ENCODE data around the gene CAMK2A. TPM values are rescaled to one million over a fixed set of nuclear protein-coding genes. Genes with fewer than 3 reads are reported as not detected.

Gene CAMK2A
- polyA plus RNA-seq, 2 of the 4 experiments (the other 2 are of a cell fraction) = 0.09 to 0.93 TPM

DNA sequence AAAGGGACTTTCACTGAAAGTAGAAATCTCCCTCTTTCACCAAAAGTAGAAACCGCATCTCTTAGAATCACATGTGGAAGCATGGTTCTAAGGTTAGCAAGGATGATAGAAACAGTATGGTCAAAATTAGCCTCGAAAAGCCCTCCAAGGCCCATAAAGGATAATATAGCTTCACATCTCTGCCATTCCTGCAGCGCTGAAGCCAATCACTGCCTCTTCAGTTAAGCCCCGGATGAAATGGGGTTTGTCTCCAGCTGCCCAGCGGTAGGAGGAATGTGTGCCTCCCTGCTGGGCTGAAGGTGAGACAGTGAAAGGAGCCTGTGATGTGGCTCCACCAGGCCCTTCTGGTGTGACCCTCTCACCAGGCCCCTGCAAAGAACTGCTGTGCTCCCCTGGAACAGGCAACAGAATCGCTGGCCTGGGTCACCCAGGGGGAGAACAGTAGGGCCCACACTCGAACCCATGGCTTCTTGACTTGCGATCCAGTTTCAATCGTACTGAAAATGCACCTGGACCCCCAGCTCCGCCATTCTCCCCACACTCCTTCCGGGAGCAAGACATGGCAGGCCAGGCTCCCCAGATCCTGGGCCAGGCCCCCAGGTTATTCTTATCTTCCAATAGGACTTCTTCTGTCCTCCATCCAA, 47.2 kb downstream of the CAMK2A start:
- ChIA-PET CTCF (interaction anchor here (1.0 to 2.0 kb wide), 3 partner anchors 24 to 194 kb away, joined by 3 to 4 read pairs (median 4); no protein-coding TSS in a partner anchor), POLR2A (no interaction called here)
- Histone ChIP-seq H3K4me2 (no peak overlapping the region), H3K27ac (no peak overlapping the region), H3K4me3 (no peak overlapping the region), H3K4me1 (no peaks in the 10 kb centered on the region), H3K9me3 (no peaks in the 10 kb centered on the region)
- TF ChIP-seq EHF (CRISPR knock-in tag; IDR thresholded peaks at IDR 0.05) = no peak
- TF ChIP-seq SMC3 (IDR thresholded peaks at IDR 0.05) = no peak
- no peak for TF ChIP-seq FOXS1 (CRISPR knock-in tag; IDR thresholded peaks at IDR 0.05)
- TF ChIP-seq, protein P1, sequence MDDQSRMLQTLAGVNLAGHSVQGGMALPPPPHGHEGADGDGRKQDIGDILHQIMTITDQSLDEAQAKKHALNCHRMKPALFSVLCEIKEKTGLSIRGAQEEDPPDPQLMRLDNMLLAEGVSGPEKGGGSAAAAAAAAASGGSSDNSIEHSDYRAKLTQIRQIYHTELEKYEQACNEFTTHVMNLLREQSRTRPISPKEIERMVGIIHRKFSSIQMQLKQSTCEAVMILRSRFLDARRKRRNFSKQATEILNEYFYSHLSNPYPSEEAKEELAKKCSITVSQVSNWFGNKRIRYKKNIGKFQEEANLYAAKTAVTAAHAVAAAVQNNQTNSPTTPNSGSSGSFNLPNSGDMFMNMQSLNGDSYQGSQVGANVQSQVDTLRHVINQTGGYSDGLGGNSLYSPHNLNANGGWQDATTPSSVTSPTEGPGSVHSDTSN (IDR thresholded peaks at IDR 0.05) = no peak
- no peak for TF ChIP-seq MYC (IDR thresholded peaks at IDR 0.05; ENCODE audit: borderline replicate concordance, low read length)
- TF ChIP-seq ATOH8 (CRISPR knock-in tag; IDR thresholded peaks at IDR 0.05; ENCODE audit: low read depth) = no peak
- TF ChIP-seq RFX5 (IDR thresholded peaks at IDR 0.05) = no peak
- no peak for TF ChIP-seq USF2 (IDR thresholded peaks at IDR 0.05)
- TF ChIP-seq NFE2L2 (conservative IDR thresholded peaks at IDR 0.05; ENCODE audit: low read length) = no peak
- no peak for ATAC-seq
- FAIRE-seq = no peak
- DNase-seq (ENCODE audit: low read depth in 1 of 2, low spot score in 1 of 2) = no peak
- 75% methylated on average over 11 of the region's 11 CpGs for WGBS (ENCODE audit: missing lambda C conversion rate)

- no peak for ATAC-seq
Observed at GRCh38 chr5:150241298-150242160, 48.0 kb downstream of the CAMK2A start.

More at GRCh38 chr5:150241298-150242160, 48.0 kb downstream of the CAMK2A start:
- Histone ChIP-seq H3K4me3 (no peak overlapping the region), H3K4me2 (no peak overlapping the region), H3K4me1 (no peaks in the 10 kb centered on the region), H3K9me3 (no peaks in the 10 kb centered on the region), H3K27ac (no peak overlapping the region)
- whole genome bisulfite sequencing (ENCODE audit: missing lambda C conversion rate) = 79% methylated on average over 14 of the region's 14 CpGs
- TF ChIP-seq CBX2 (IDR thresholded peaks at IDR 0.05; ENCODE audit: borderline replicate concordance, low read depth) (no peak), GATA3 (IDR thresholded peaks at IDR 0.05; ENCODE audit: borderline replicate concordance) (no peak), CEBPB (IDR thresholded peaks at IDR 0.05) (no peak), FOSB (CRISPR knock-in tag; IDR thresholded peaks at IDR 0.05) (no peak), KDM5A (IDR thresholded peaks at IDR 0.05) (no peak), EHF (CRISPR knock-in tag; IDR thresholded peaks at IDR 0.05) (no peak), HDAC2 (IDR thresholded peaks at IDR 0.05) (no peak), USF2 (IDR thresholded peaks at IDR 0.05) (no peak), ESRRA (IDR thresholded peaks at IDR 0.05; ENCODE audit: borderline replicate concordance, low read length) (no peak), POLR2AphosphoS2 (conservative IDR thresholded peaks at IDR 0.05; ENCODE audit: low read length) (no peak), MAX (IDR thresholded peaks at IDR 0.05) (no peak), HMGXB4 (CRISPR knock-in tag; IDR thresholded peaks at IDR 0.05; ENCODE audit: borderline replicate concordance) (no peak), MAFK (IDR thresholded peaks at IDR 0.05; ENCODE audit: partially characterized antibody) (no peak), RNF2 (IDR thresholded peaks at IDR 0.05; ENCODE audit: borderline replicate concordance, low read depth) (no peak)
- FAIRE-seq = no peak
- no peak for DNase-seq (ENCODE audit: low read depth in 1 of 2, low spot score in 1 of 2)
- POLR2A ChIA-PET = no interaction called here
- CTCF ChIA-PET = interaction anchor here (1.0 to 2.3 kb wide), 4 partner anchors 24 to 109 kb away, joined by 4 to 8 read pairs (median 5); no protein-coding TSS in a partner anchor

Measured in A549 (cell line).